ENCODE measurements around the gene TEP1. TPM values are rescaled to one million over a fixed set of nuclear protein-coding genes. Genes with fewer than 3 reads are reported as not detected.

Gene TEP1
- total and polyA plus RNA-seq, 2 of the 13 experiments (the other 11 are each of a cell fraction or from before 2014, with no cell fraction given) = 11.0 to 12.8 TPM

GRCh38 chr14:20435582-20436362 lies 22.5 kb upstream of the TEP1 start, which contains the start of gene KLHL33:
KLHL33 (minus strand) TSS chr14:20436166; CDS start chr14:20435811, 355 bp downstream.
- in situ Hi-C loops (cut with HindIII; ENCODE audit: extremely low pct_ligation_motif_present, low pct_unique_long_range_greater_than_20kb) (no loop called here), intact Hi-C loops (cut with micrococcal nuclease; ENCODE audit: unreplicated experiment) (no loop called here)
- no peak for FAIRE-seq
- Histone ChIP-seq H3K79me2 (ENCODE audit: insufficient read depth, low read length) (no peaks in the 10 kb centered on the region), H3K4me2 (ENCODE audit: low read depth, low read length) (no peak within 1 kb of the TSS), H2AFZ (ENCODE audit: low read length) (no peak within 1 kb of the TSS), H3K36me3 (replicated peaks in 1 of 2; ENCODE audit: control insufficient read depth in 1 of 2, insufficient read depth in 2 of 2, low read length in 2 of 2) (no peaks in the 10 kb centered on the region), H3K27me3 (ENCODE audit: control insufficient read depth in 1 of 2, insufficient read depth in 2 of 2, low read length in 2 of 2) (peaks cover 1 to 9% of the 10 kb centered on the region in 2 experiments; a peak in 3 of 5 replicates), H3K4me3 (replicated peaks in 1 of 3; ENCODE audit: insufficient read depth in 1 of 3, low read depth in 2 of 3, low read length in 3 of 3) (no peak within 1 kb of the TSS), H3K9ac (ENCODE audit: insufficient read depth, low read depth, low read length) (no peak within 1 kb of the TSS), H3K4me1 (ENCODE audit: insufficient read depth, low read length) (peaks cover 11% of the 10 kb centered on the region; the same call in 1 of the 2 replicates), H3K9me3 (ENCODE audit: low read length) (no peaks in the 10 kb centered on the region), H4K20me1 (ENCODE audit: insufficient read depth, low read length) (no peaks in the 10 kb centered on the region), H3K27ac (ENCODE audit: extremely low read length, insufficient read depth, low read length) (no peak within 1 kb of the TSS)
- DNase-seq (ENCODE audit: low spot score) = no peak
- TF ChIP-seq ARHGAP35 (CRISPR knock-in tag; IDR thresholded peaks at IDR 0.05; ENCODE audit: borderline replicate concordance) (no peak), RFXAP (CRISPR knock-in tag; IDR thresholded peaks at IDR 0.05; ENCODE audit: borderline replicate concordance) (no peak), ATF5 (CRISPR knock-in tag; IDR thresholded peaks at IDR 0.05; ENCODE audit: low read depth) (no peak), TBX2 (CRISPR knock-in tag; IDR thresholded peaks at IDR 0.05; ENCODE audit: borderline replicate concordance) (no peak), MAX (IDR thresholded peaks at IDR 0.05) (no peak)
- POLR2A ChIA-PET = interaction anchor here (0.9 to 1.2 kb wide), 2 partner anchors 19 to 20 kb away, joined by 3 read pairs; partner anchors contain the start of gene APEX1
- WGBS (ENCODE audit: low lambda C conversion rate) = 70% methylated on average over 17 of the region's 17 CpGs
- CTCF ChIA-PET (ENCODE audit: low intra/inter-chr PET ratio, low total read pairs) = no interaction called here
- no peak for ATAC-seq
- BruUV-seq (replicated peaks) = no TSS peak
